Fibroblast of lung (primary cell): ENCODE data around the gene PRPF40B. TPM values are rescaled to one million over a fixed set of nuclear protein-coding genes. Genes with fewer than 3 reads are reported as not detected.

Experiments
- DNase-seq, 2 donors: peaks; one replicate each; pipeline versions ENCODE4 v3.0.0 to v3.0.0-alpha.2; 2010; ENCODE audit warnings: low read depth in 2 of 2
- H2AFZ ChIP-seq: 2 replicates; pipeline ENCODE4 v1.5.1; 2012; ENCODE audit warnings: low read length, control low read depth, inconsistent platforms
- H3K27ac ChIP-seq: 2 replicates; pipeline ENCODE4 v1.5.1; 2011; ENCODE audit warnings: low read length, control low read depth; ENCODE audit not compliant: insufficient read depth
- H3K27me3 ChIP-seq: 2 replicates; pipeline ENCODE4 v1.5.1; 2011; ENCODE audit warnings: mild to moderate bottlenecking, low read length; ENCODE audit not compliant: control insufficient read depth, insufficient read depth
- H3K36me3 ChIP-seq: 2 replicates; pipeline ENCODE4 v1.5.1; 2011; ENCODE audit warnings: low read length; ENCODE audit not compliant: control insufficient read depth, insufficient read depth
- H3K4me1 ChIP-seq: 2 replicates; pipeline ENCODE4 v1.5.1; 2011; ENCODE audit warnings: low read length; ENCODE audit not compliant: control insufficient read depth, insufficient read depth; ENCODE audit errors: extremely low read depth
- H3K4me2 ChIP-seq: 2 replicates; pipeline ENCODE4 v1.5.1; 2011; ENCODE audit warnings: low read length, control low read depth; ENCODE audit not compliant: insufficient read depth; ENCODE audit errors: extremely low read depth
- H3K4me3 ChIP-seq, 4 experiments: fragments of 200-600 bp in 1 of 4; sonication (generic) in 1 of 4; replicated peaks in 1 of 4; 2 replicates each; pipeline ENCODE4 v1.5.1; 2011 to 2016; ENCODE audit warnings: low read length in 4 of 4, low read depth in 3 of 4, mild to moderate bottlenecking in 3 of 4, control low read depth in 2 of 4, inconsistent platforms in 1 of 4, mixed read lengths in 1 of 4; ENCODE audit not compliant: insufficient read depth in 1 of 4; ENCODE audit errors: control extremely low read depth in 1 of 4
- H3K79me2 ChIP-seq: 2 replicates; pipeline ENCODE4 v1.5.1; 2012; ENCODE audit warnings: mild to moderate bottlenecking, low read length, inconsistent platforms; ENCODE audit not compliant: control insufficient read depth, insufficient read depth
- H3K9ac ChIP-seq: 2 replicates; pipeline ENCODE4 v1.5.1; 2011; ENCODE audit warnings: mild to moderate bottlenecking, low read length, control low read depth; ENCODE audit not compliant: insufficient read depth
- H3K9me3 ChIP-seq: 2 replicates; pipeline ENCODE4 v1.5.1; 2012; ENCODE audit warnings: low read depth, low read length; ENCODE audit not compliant: control insufficient read depth, insufficient read depth
- H4K20me1 ChIP-seq: 2 replicates; pipeline ENCODE4 v1.5.1; 2011; ENCODE audit warnings: low read length; ENCODE audit not compliant: control insufficient read depth, insufficient read depth; ENCODE audit errors: extremely low read depth
- EZH2 ChIP-seq: IDR thresholded peaks from 2 replicates; pipeline ENCODE4 v1.5.1; 2012; ENCODE audit warnings: low read length, control low read depth, mild to moderate bottlenecking; ENCODE audit errors: missing control alignments
- polyA plus RNA-seq, 2 donors: library from polyadenylated mRNA; depleted of rRNA in 1 of 2; stranded (reverse) in 1 of 2; unstranded in 1 of 2; fragments of >200 nt; gene quantifications; 2 replicates each; pipeline ENCODE4 v1.2.1, GENCODE V29; 2011 to 2012; ENCODE audit warnings: missing spikeins in 1 of 2
- total RNA-seq: library from RNA; depleted of rRNA; stranded (reverse); fragments of >200 nt; gene quantifications from 2 replicates; pipeline ENCODE4 v1.2.1, GENCODE V29; 2014
- TF ChIP-seq, protein P1 (sequence below), 2 donors: IDR thresholded peaks in 1 of 2; conservative IDR thresholded peaks in 1 of 2; 1 replicate in 1 of 2; 2 replicates in 1 of 2; pipeline ENCODE4 v1.5.1; 2011 to 2012; ENCODE audit warnings: low read length in 2 of 2, control low read depth in 1 of 2, inconsistent platforms in 1 of 2, low read depth in 1 of 2, mild to moderate bottlenecking in 1 of 2

PRPF40B gene
- total and polyA plus RNA-seq, 2 donors (not counting 1 experiment from before 2014, with no cell fraction given), result 6.4 to 11.7 TPM

DNA sequence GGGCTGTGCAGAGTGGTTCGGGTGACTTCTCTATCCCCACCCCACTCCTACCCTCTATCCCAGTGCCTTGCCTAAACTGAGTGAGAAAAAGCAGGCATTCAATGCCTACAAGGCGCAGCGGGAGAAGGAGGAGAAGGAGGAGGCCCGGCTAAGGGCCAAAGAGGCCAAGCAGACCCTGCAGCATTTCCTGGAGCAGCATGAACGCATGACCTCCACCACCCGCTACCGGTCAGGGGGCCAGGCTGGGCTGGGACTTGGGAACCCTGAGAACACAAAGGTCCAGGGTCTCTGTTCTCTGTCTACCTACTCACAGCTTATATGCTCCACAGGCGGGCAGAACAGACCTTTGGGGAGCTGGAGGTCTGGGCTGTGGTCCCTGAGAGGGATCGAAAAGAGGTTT, 11.7 kb downstream of the PRPF40B start:
- Histone ChIP-seq H3K9ac (no peak overlapping the region), H3K36me3 (no peaks in the 10 kb centered on the region), H2AFZ (no peak overlapping the region), H3K27ac (no peak overlapping the region), H3K27me3 (no peaks in the 10 kb centered on the region), H4K20me1 (no peaks in the 10 kb centered on the region), H3K4me3 (no peak overlapping the region), H3K79me2 (no peaks in the 10 kb centered on the region), H3K4me2 (no peak overlapping the region), H3K4me1 (peaks cover 2% of the 10 kb centered on the region), H3K9me3 (no peaks in the 10 kb centered on the region)
- no peak for DNase-seq
- no peak for TF ChIP-seq EZH2
- TF ChIP-seq, protein P1, sequence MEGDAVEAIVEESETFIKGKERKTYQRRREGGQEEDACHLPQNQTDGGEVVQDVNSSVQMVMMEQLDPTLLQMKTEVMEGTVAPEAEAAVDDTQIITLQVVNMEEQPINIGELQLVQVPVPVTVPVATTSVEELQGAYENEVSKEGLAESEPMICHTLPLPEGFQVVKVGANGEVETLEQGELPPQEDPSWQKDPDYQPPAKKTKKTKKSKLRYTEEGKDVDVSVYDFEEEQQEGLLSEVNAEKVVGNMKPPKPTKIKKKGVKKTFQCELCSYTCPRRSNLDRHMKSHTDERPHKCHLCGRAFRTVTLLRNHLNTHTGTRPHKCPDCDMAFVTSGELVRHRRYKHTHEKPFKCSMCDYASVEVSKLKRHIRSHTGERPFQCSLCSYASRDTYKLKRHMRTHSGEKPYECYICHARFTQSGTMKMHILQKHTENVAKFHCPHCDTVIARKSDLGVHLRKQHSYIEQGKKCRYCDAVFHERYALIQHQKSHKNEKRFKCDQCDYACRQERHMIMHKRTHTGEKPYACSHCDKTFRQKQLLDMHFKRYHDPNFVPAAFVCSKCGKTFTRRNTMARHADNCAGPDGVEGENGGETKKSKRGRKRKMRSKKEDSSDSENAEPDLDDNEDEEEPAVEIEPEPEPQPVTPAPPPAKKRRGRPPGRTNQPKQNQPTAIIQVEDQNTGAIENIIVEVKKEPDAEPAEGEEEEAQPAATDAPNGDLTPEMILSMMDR (conservative IDR thresholded peaks at IDR 0.05 in 1 of 2, IDR thresholded peaks at IDR 0.05 in 1 of 2; ENCODE audit: low read depth in 1 of 2, low read length in 2 of 2), result no peak

DNA sequence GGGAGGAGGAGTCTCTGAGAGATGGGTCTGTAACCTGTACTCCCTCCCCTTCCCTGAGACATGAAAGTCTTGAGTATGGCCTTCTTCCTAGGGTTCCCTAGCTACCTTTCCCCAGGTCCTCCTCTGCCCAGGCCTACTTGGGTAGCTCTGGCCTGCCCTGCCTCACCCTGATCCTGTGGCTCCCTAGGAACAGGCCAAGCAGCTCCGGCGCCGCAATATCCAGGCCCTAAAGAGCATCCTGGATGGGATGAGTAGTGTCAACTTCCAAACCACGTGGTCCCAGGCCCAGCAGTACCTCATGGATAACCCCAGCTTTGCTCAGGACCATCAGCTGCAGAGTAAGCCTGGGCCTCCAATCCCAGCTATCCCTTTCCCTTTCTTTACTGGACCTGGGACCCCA, 12.3 kb downstream of the PRPF40B start:
- TF ChIP-seq, protein P1 (conservative IDR thresholded peaks at IDR 0.05 in 1 of 2, IDR thresholded peaks at IDR 0.05 in 1 of 2; ENCODE audit: low read depth in 1 of 2, low read length in 2 of 2), result no peak
- no peak for TF ChIP-seq EZH2
- Histone ChIP-seq H3K4me2 (no peak overlapping the region), H3K4me1 (peaks cover 2% of the 10 kb centered on the region), H3K36me3 (no peaks in the 10 kb centered on the region), H3K27ac (no peak overlapping the region), H3K9ac (no peak overlapping the region), H3K9me3 (no peaks in the 10 kb centered on the region), H3K79me2 (no peaks in the 10 kb centered on the region), H2AFZ (no peak overlapping the region), H3K27me3 (no peaks in the 10 kb centered on the region), H4K20me1 (no peaks in the 10 kb centered on the region), H3K4me3 (no peak overlapping the region)
- no peak for DNase-seq

DNA sequence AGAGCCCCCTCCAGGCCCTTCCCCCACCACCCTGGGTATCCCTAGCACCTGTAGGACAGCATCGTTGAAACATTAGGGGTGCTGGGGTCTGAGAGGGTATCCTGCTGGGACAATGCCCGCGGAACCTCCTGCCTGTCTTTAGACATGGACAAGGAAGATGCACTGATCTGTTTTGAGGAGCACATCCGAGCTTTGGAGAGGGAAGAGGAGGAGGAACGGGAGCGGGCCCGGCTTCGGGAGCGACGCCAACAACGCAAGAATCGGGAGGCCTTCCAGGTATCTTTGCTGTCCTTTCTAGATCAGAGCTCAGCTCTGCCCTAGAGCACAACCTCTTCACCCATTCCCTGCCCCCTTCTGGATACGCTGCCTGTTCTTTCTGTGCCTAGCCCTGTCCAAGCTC, 13.2 kb downstream of the PRPF40B start:
- H3K4me3 ChIP-seq, result no peak overlapping the region
- no peak overlapping the region for H3K27ac ChIP-seq
- no peaks in the 10 kb centered on the region for H3K36me3 ChIP-seq
- H3K4me1 ChIP-seq, result peaks cover 2% of the 10 kb centered on the region
- DNase-seq, result no peak
- no peak overlapping the region for H3K4me2 ChIP-seq
- no peak overlapping the region for H2AFZ ChIP-seq
- no peaks in the 10 kb centered on the region for H3K27me3 ChIP-seq
- TF ChIP-seq, protein P1 (conservative IDR thresholded peaks at IDR 0.05 in 1 of 2, IDR thresholded peaks at IDR 0.05 in 1 of 2; ENCODE audit: low read depth in 1 of 2, low read length in 2 of 2), result no peak
- no peak for TF ChIP-seq EZH2
- H4K20me1 ChIP-seq, result no peaks in the 10 kb centered on the region
- no peaks in the 10 kb centered on the region for H3K9me3 ChIP-seq
- H3K9ac ChIP-seq, result no peak overlapping the region
- H3K79me2 ChIP-seq, result no peaks in the 10 kb centered on the region
